ENCODE measurements around the gene ABCD2.
"Not testable (repeated sequence)": the region's sequence is repeated elsewhere in the genome, so short reads cannot be mapped to it uniquely, and the experiment has no call there.

DNA sequence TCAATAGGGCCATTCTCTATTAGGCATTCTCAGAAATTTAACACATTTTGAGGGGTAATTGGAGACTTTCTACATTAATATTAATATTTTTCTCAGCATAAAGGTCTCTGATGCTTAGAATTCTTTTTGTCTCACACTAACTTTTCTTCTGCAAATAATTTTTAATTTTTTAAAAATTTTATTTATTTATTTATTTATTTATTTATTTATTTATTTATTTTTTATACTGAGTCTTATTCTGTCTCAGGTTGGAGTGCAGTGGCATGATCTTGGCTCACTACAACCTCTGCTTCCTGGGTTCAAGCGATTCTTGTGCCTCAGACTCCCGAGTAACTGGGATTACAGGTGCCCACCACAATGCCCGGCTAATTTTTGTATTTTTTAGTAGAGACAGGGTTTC lies 17.7 kb downstream of the ABCD2 start:
- not testable (repeated sequence) for TF ChIP-seq POLR2A (IDR thresholded peaks at IDR 0.05); POLR2AphosphoS5 (IDR thresholded peaks at IDR 0.05); EP300 (IDR thresholded peaks at IDR 0.05; ENCODE audit: low read depth)
- TF ChIP-seq, protein P1, sequence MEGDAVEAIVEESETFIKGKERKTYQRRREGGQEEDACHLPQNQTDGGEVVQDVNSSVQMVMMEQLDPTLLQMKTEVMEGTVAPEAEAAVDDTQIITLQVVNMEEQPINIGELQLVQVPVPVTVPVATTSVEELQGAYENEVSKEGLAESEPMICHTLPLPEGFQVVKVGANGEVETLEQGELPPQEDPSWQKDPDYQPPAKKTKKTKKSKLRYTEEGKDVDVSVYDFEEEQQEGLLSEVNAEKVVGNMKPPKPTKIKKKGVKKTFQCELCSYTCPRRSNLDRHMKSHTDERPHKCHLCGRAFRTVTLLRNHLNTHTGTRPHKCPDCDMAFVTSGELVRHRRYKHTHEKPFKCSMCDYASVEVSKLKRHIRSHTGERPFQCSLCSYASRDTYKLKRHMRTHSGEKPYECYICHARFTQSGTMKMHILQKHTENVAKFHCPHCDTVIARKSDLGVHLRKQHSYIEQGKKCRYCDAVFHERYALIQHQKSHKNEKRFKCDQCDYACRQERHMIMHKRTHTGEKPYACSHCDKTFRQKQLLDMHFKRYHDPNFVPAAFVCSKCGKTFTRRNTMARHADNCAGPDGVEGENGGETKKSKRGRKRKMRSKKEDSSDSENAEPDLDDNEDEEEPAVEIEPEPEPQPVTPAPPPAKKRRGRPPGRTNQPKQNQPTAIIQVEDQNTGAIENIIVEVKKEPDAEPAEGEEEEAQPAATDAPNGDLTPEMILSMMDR (IDR thresholded peaks at IDR 0.05) = not testable (repeated sequence)
